ENCODE data around the gene EIPR1.
"Not testable (repeated sequence)": the region's sequence is repeated elsewhere in the genome, so short reads cannot be mapped to it uniquely, and the experiment has no call there.

Gene EIPR1

GRCh38 chr2:3302751-3303582 lies 74.7 kb downstream of the EIPR1 start:
- DNase-seq: no peak

- DNase-seq: no peak
Measured at GRCh38 chr2:3302421-3302750, 75.2 kb downstream of the EIPR1 start.

- DNase-seq: no peak
Measured at GRCh38 chr2:3301001-3301400, 76.6 kb downstream of the EIPR1 start.

GRCh38 chr2:3300224-3300995 lies 77.2 kb downstream of the EIPR1 start:
- DNase-seq: no peak

- no peak for DNase-seq
Measured at GRCh38 chr2:3299703-3300102, 77.9 kb downstream of the EIPR1 start.

GRCh38 chr2:3299130-3299529 lies 78.5 kb downstream of the EIPR1 start:
- DNase-seq: no peak

- no peak for DNase-seq
Measured at GRCh38 chr2:3298191-3298590, 79.4 kb downstream of the EIPR1 start.

GRCh38 chr2:3297523-3297922 lies 80.1 kb downstream of the EIPR1 start:
- DNase-seq: no peak

- no peak for DNase-seq
Measured at GRCh38 chr2:3296182-3296972, 81.2 kb downstream of the EIPR1 start.

- DNase-seq: no peak
Measured at GRCh38 chr2:3294493-3294892, 83.1 kb downstream of the EIPR1 start.

- DNase-seq: no peak
Measured at GRCh38 chr2:3294069-3294468, 83.5 kb downstream of the EIPR1 start.

- DNase-seq: no peak
Measured at GRCh38 chr2:3293221-3293620, 84.4 kb downstream of the EIPR1 start.

- no peak for DNase-seq
Measured at GRCh38 chr2:3292416-3292815, 85.2 kb downstream of the EIPR1 start.

GRCh38 chr2:3291750-3292149 lies 85.9 kb downstream of the EIPR1 start:
- DNase-seq: no peak

- no peak for DNase-seq
Measured at GRCh38 chr2:3291113-3291512, 86.5 kb downstream of the EIPR1 start.

GRCh38 chr2:3290655-3291054 lies 87.0 kb downstream of the EIPR1 start:
- DNase-seq: no peak

- DNase-seq: no peak
Measured at GRCh38 chr2:3289971-3290370, 87.6 kb downstream of the EIPR1 start.

- DNase-seq: no peak
Measured at GRCh38 chr2:3289526-3289925, 88.1 kb downstream of the EIPR1 start.

- no peak for DNase-seq
Measured at GRCh38 chr2:3289171-3289515, 88.5 kb downstream of the EIPR1 start.

GRCh38 chr2:3288470-3289170 lies 89.0 kb downstream of the EIPR1 start:
- DNase-seq: no peak

- DNase-seq: no peak
Measured at GRCh38 chr2:3287896-3288295, 89.7 kb downstream of the EIPR1 start.

GRCh38 chr2:3286646-3287036 lies 91.0 kb downstream of the EIPR1 start:
- not testable (repeated sequence) for DNase-seq
